Osteoblast (primary cell): ENCODE results near the gene NRP2. TPM values are rescaled to one million over a fixed set of nuclear protein-coding genes. Genes with fewer than 3 reads are reported as not detected.

Source experiments
- DNase-seq: peaks from one replicate; pipeline ENCODE4 v3.0.0; 2011; ENCODE audit warnings: low spot score, mixed read lengths; ENCODE audit not compliant: insufficient read length; ENCODE audit errors: missing footprints
- H2AFZ ChIP-seq: 2 replicates; pipeline ENCODE4 v1.6.0; 2011; ENCODE audit warnings: mild to moderate bottlenecking, low read length
- H3K27ac ChIP-seq: 2 replicates; pipeline ENCODE4 v1.5.1; 2011; ENCODE audit warnings: mild to moderate bottlenecking, low read depth, low read length, moderate library complexity
- H3K27me3 ChIP-seq: 2 replicates; pipeline ENCODE4 v1.6.0; 2012; ENCODE audit warnings: mild to moderate bottlenecking, control low read depth, inconsistent platforms, low read length, moderate library complexity; ENCODE audit not compliant: insufficient read depth
- H3K36me3 ChIP-seq: 2 replicates; pipeline ENCODE4 v1.5.1; 2011; ENCODE audit warnings: mild to moderate bottlenecking, low read length, control low read depth, moderate library complexity; ENCODE audit not compliant: insufficient read depth
- H3K4me1 ChIP-seq: 2 replicates; pipeline ENCODE4 v1.5.1; 2011; ENCODE audit warnings: mild to moderate bottlenecking, low read length, control low read depth, moderate library complexity; ENCODE audit not compliant: insufficient read depth
- H3K4me2 ChIP-seq: 2 replicates; pipeline ENCODE4 v1.6.0; 2011; ENCODE audit warnings: mild to moderate bottlenecking, low read length; ENCODE audit not compliant: insufficient read depth
- H3K4me3 ChIP-seq: fragments of 200-600 bp; sonication (generic); 3 replicates; pipeline ENCODE4 v1.5.1; 2012; ENCODE audit warnings: mild to moderate bottlenecking, low read length, inconsistent platforms; ENCODE audit not compliant: insufficient read depth
- H3K79me2 ChIP-seq: 2 replicates; pipeline ENCODE4 v1.6.0; 2012; ENCODE audit warnings: mild to moderate bottlenecking, low read length, control low read depth, inconsistent platforms; ENCODE audit not compliant: insufficient read depth
- H3K9me3 ChIP-seq: 2 replicates; pipeline ENCODE4 v1.5.1; 2011; ENCODE audit warnings: low read depth, low read length, control low read depth
- H4K20me1 ChIP-seq: 2 replicates; pipeline ENCODE4 v1.6.0; 2012; ENCODE audit warnings: mild to moderate bottlenecking, low read length, control low read depth; ENCODE audit not compliant: insufficient read depth
- total RNA-seq: library from RNA; depleted of rRNA; stranded (reverse); fragments of >200 nt; gene quantifications from 2 replicates; pipeline ENCODE4 v1.2.3, GENCODE V29; 2012
- TF ChIP-seq, protein P1 (sequence below): IDR thresholded peaks from 2 replicates; pipeline ENCODE4 v1.5.1; 2011; ENCODE audit warnings: mild to moderate bottlenecking, low read depth, low read length, moderate library complexity; ENCODE audit errors: extremely low read depth

The NRP2 gene
- total RNA-seq, 1 donor: 183 TPM

DNA sequence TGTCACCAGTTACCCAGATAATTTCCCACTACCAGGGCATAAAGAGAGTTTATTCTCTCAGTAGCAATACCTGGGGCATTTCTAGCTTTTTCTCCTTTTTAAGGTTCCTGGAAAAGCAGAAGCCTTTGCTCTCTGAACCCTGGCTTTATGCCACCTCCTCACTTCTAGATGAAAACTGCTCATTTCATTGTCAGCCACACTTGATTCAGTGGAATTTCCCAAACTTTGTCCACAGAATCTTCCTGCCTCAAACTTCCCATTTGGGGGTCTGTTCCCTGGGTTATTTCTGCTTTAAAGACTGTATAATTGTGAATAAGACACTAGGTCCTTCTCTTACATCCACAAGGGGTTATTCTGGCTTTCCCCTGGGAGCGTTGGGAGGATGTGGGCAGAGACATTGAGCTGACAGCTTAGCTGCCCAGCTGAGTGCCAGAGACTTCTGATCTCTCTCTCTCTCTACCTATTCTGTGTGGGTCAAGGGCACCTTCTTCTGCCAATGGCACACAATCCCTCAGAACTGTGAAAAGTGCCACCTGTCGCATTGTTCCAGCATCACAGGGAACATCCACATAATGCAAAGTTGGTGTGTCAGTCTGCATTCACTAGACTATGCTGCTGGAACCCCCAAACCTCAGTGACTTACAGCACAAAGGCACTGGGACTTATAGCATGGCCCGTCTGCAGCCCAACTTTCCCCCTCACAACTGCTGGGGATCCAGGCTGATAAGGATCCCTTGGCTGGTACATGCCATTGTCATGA lies 19.9 kb upstream of the NRP2 start:
- H2AFZ ChIP-seq: no peak overlapping the region
- DNase-seq: no peak
- TF ChIP-seq, protein P1, sequence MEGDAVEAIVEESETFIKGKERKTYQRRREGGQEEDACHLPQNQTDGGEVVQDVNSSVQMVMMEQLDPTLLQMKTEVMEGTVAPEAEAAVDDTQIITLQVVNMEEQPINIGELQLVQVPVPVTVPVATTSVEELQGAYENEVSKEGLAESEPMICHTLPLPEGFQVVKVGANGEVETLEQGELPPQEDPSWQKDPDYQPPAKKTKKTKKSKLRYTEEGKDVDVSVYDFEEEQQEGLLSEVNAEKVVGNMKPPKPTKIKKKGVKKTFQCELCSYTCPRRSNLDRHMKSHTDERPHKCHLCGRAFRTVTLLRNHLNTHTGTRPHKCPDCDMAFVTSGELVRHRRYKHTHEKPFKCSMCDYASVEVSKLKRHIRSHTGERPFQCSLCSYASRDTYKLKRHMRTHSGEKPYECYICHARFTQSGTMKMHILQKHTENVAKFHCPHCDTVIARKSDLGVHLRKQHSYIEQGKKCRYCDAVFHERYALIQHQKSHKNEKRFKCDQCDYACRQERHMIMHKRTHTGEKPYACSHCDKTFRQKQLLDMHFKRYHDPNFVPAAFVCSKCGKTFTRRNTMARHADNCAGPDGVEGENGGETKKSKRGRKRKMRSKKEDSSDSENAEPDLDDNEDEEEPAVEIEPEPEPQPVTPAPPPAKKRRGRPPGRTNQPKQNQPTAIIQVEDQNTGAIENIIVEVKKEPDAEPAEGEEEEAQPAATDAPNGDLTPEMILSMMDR: no peak

DNA sequence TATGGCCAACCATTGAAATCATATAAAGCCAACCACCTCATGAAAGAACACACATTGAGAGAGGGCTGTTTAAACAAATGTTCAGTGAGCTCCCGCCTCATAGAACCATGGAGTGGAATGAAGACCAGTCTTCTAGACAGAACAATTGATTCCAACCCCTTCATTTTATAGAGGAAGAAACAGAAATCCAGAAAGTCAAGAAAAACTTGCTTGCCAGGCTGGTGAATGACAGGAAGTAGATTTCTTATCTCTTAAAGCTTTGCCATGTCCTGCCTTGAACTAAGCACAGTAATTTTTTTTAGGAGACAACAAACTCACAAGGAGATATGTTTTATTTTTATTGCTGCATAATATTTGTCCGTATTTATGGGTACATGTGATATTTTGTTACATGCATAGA lies 16.5 kb upstream of the NRP2 start:
- H3K27me3 ChIP-seq: no peaks in the 10 kb centered on the region
- no peaks in the 10 kb centered on the region for H3K36me3 ChIP-seq
- no peaks in the 10 kb centered on the region for H3K79me2 ChIP-seq
- TF ChIP-seq, protein P1: no peak
- H3K27ac ChIP-seq: no peak overlapping the region
- no peaks in the 10 kb centered on the region for H4K20me1 ChIP-seq
- H3K9me3 ChIP-seq: no peaks in the 10 kb centered on the region
- DNase-seq: no peak
- no peak overlapping the region for H2AFZ ChIP-seq
- H3K4me2 ChIP-seq: no peak overlapping the region
- peaks cover 6% of the 10 kb centered on the region for H3K4me1 ChIP-seq
- no peak overlapping the region for H3K4me3 ChIP-seq

More for the DNA sequence above, 19.9 kb upstream of the NRP2 start:
- Histone ChIP-seq H3K27me3 (no peaks in the 10 kb centered on the region), H3K4me2 (no peak overlapping the region), H3K36me3 (no peaks in the 10 kb centered on the region), H4K20me1 (no peaks in the 10 kb centered on the region), H3K4me3 (no peak overlapping the region), H3K4me1 (peaks cover 28% of the 10 kb centered on the region), H3K27ac (no peak overlapping the region), H3K9me3 (no peaks in the 10 kb centered on the region), H3K79me2 (no peaks in the 10 kb centered on the region)

DNA sequence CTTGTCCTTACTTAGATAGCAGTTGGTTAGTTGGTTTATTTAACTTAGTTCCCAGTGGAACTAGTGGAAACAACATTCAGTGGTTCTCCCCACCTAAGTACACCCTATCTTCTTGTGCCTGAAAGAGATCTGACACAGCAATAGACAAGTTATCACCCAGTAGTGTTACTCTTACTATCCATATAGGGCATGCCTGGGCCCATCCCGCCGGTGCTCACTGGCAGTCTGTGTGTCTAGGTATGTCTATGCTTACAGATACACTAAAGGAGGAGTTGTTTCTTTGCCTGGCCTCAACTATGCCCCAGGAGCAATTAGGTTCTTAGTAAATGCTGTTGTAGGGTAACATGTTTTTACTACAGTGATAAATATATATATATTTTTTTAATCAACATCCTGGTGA lies 12.0 kb upstream of the NRP2 start:
- Histone ChIP-seq H3K4me1 (no peaks in the 10 kb centered on the region), H3K9me3 (no peaks in the 10 kb centered on the region), H3K27me3 (no peaks in the 10 kb centered on the region), H3K4me3 (no peak overlapping the region), H3K4me2 (no peak overlapping the region), H2AFZ (peak overlapping the region; percentile 44), H4K20me1 (no peaks in the 10 kb centered on the region), H3K79me2 (no peaks in the 10 kb centered on the region), H3K27ac (no peak overlapping the region), H3K36me3 (no peaks in the 10 kb centered on the region)
- TF ChIP-seq, protein P1: no peak
- no peak for DNase-seq

DNA sequence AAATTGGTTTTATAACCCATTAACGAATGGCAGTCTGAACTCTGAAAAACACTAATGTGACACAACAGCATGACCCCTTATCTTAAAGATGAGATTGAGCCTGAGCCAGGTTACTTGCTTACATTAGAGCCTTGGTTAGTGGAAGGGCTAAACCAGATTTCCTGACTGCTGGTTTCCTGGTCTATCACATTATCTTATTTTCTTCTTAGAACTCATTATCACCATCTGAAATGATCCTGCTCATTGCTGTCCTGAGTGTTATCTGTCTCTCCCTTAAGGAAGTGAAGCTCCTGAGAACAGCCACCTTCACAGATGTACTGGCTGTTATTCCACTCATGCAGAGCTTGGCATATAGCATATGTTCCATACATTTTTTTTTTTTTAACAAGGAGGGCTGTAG lies 9.0 kb upstream of the NRP2 start:
- Histone ChIP-seq H3K36me3 (no peaks in the 10 kb centered on the region), H3K4me1 (peaks cover 4% of the 10 kb centered on the region), H2AFZ (no peak overlapping the region), H3K79me2 (no peaks in the 10 kb centered on the region), H3K4me2 (no peak overlapping the region), H3K9me3 (no peaks in the 10 kb centered on the region), H3K27me3 (no peaks in the 10 kb centered on the region), H3K4me3 (no peak overlapping the region), H4K20me1 (no peaks in the 10 kb centered on the region), H3K27ac (no peak overlapping the region)
- TF ChIP-seq, protein P1: no peak
- DNase-seq: no peak
